Esophagus muscularis mucosa (tissue), 3 donors: ENCODE measurements around the gene SH3TC2.

Experiments used
- POLR2A ChIP-seq: fragments of 450-650 bp; IDR thresholded peaks from one replicate; pipeline ENCODE4 v1.6.1; 2017; ENCODE audit warnings: antibody characterized with exemption, moderate library complexity, mild to moderate bottlenecking, low read depth
- POLR2AphosphoS5 ChIP-seq, 2 donors: sonication (generic); formaldehyde crosslinking; IDR thresholded peaks; one replicate each; pipeline ENCODE4 v1.6.1; 2017; ENCODE audit warnings: antibody characterized with exemption in 2 of 2
- TF ChIP-seq, protein P1 (sequence below), 3 experiments: fragments of 200-600 bp in 2 of 3; fragments of 450-650 bp in 1 of 3; sonication (generic) in 2 of 3; IDR thresholded peaks; one replicate each; pipeline ENCODE4 v1.5.1; 2017 to 2019; ENCODE audit warnings: antibody characterized with exemption in 3 of 3, mild to moderate bottlenecking in 2 of 3, moderate library complexity in 1 of 3

GRCh38 chr5:148960070-148960769, 102.6 kb downstream of the SH3TC2 start:
- TF ChIP-seq POLR2A (no peak), POLR2AphosphoS5 (IDR thresholded peaks at IDR 0.05) (no peak)
- TF ChIP-seq, protein P1, sequence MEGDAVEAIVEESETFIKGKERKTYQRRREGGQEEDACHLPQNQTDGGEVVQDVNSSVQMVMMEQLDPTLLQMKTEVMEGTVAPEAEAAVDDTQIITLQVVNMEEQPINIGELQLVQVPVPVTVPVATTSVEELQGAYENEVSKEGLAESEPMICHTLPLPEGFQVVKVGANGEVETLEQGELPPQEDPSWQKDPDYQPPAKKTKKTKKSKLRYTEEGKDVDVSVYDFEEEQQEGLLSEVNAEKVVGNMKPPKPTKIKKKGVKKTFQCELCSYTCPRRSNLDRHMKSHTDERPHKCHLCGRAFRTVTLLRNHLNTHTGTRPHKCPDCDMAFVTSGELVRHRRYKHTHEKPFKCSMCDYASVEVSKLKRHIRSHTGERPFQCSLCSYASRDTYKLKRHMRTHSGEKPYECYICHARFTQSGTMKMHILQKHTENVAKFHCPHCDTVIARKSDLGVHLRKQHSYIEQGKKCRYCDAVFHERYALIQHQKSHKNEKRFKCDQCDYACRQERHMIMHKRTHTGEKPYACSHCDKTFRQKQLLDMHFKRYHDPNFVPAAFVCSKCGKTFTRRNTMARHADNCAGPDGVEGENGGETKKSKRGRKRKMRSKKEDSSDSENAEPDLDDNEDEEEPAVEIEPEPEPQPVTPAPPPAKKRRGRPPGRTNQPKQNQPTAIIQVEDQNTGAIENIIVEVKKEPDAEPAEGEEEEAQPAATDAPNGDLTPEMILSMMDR (IDR thresholded peaks at IDR 0.05) = no peak
